OCI-LY3 (cell line): ENCODE measurements around the gene NFIC.

Experiments used
- H2AFZ ChIP-seq: fragments of 200-600, 300-600 bp; shearing (Covaris generic); 2 replicates; pipeline ENCODE4 v1.6.0; 2014; ENCODE audit warnings: antibody characterized with exemption, low read depth, low read length
- H3K27ac ChIP-seq: fragments of 200-600, 300-600 bp; sonication (generic); 2 replicates; pipeline ENCODE4 v1.5.1; 2014; ENCODE audit warnings: mild to moderate bottlenecking, low read length, moderate library complexity, mixed read lengths
- H3K27me3 ChIP-seq: fragments of 200-600, 300-600 bp; sonication (generic); 2 replicates; pipeline ENCODE4 v1.6.1; 2014; ENCODE audit warnings: low read depth, low read length, mixed read lengths
- H3K36me3 ChIP-seq: fragments of 200-600, 300-600 bp; sonication (generic); replicated peaks from 2 replicates; pipeline ENCODE3; 2014; ENCODE audit warnings: low read depth, low read length, mixed read lengths
- H3K4me1 ChIP-seq: fragments of 300-600, 200-600 bp; sonication (generic); 2 replicates; pipeline ENCODE4 v1.6.1; 2014; ENCODE audit warnings: low read length, mixed read lengths
- H3K4me2 ChIP-seq: fragments of 200-600, 300-600 bp; sonication (generic); 2 replicates; pipeline ENCODE4 v1.6.1; 2014; ENCODE audit warnings: low read length, mixed read lengths
- H3K4me3 ChIP-seq: fragments of 300-600, 200-600 bp; sonication (generic); 2 replicates; pipeline ENCODE4 v1.5.1; 2014; ENCODE audit warnings: antibody characterized with exemption, mild to moderate bottlenecking, low read length, moderate library complexity
- H3K79me2 ChIP-seq: fragments of 300-600, 200-600 bp; shearing (Covaris generic); 2 replicates; pipeline ENCODE4 v1.6.1; 2014; ENCODE audit warnings: mild to moderate bottlenecking, low read length, mixed read lengths
- H3K9ac ChIP-seq: fragments of 300-600, 200-600 bp; shearing (Covaris generic); 2 replicates; pipeline ENCODE4 v1.6.0; 2014; ENCODE audit warnings: mild to moderate bottlenecking, low read length, moderate library complexity
- H3K9me3 ChIP-seq: fragments of 200-600, 300-600 bp; shearing (Covaris generic); 2 replicates; pipeline ENCODE4 v1.6.1; 2014; ENCODE audit warnings: low read length, mixed read lengths; ENCODE audit not compliant: insufficient read depth
- H4K20me1 ChIP-seq: fragments of 200-600, 300-600 bp; sonication (generic); 2 replicates; pipeline ENCODE4 v1.6.1; 2016; ENCODE audit warnings: low read length, mixed read lengths; ENCODE audit not compliant: insufficient read depth
- EZH2phosphoT487 ChIP-seq: fragments of 200-600 bp; shearing (Covaris generic); IDR thresholded peaks from 2 replicates; pipeline ENCODE4 v1.6.1; 2018; ENCODE audit warnings: antibody characterized with exemption, mixed run types, low read depth
- TF ChIP-seq, protein P1 (sequence below): fragments of 200-600, 300-600 bp; sonication (generic); IDR thresholded peaks from 2 replicates; pipeline ENCODE4 v1.5.1; 2014; ENCODE audit warnings: antibody characterized with exemption, low read length, low read depth

Gene NFIC

DNA sequence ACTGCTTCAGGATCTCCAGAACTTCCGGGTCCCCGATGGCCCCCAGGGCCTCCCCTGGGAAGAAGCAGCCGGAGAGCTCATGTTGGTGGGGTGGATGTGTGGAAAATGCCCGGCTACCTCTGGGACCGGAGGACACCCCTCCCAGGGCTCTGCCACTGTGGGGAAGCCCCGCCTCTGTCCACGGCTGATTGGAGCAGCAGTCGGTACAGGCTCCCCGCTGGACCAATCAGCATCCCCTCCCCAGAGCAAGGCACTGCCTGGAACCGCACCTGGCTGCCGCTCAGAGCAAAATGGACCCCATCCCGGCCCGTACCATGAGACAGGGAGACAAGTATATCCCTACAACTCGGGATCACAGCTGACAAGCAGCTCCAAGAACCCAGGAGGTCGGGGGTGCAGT lies 127.7 kb downstream of the NFIC start:
- Histone ChIP-seq H3K4me3 (no peak overlapping the region), H3K4me2 (no peak overlapping the region), H3K27me3 (no peaks in the 10 kb centered on the region), H3K79me2 (peaks cover 25% of the 10 kb centered on the region), H4K20me1 (no peaks in the 10 kb centered on the region; the same call in 1 of the 2 replicates), H3K9me3 (no peaks in the 10 kb centered on the region), H2AFZ (no peak overlapping the region), H3K27ac (no peak overlapping the region), H3K9ac (no peak overlapping the region), H3K4me1 (no peaks in the 10 kb centered on the region), H3K36me3 (peaks cover 33% of the 10 kb centered on the region)
- TF ChIP-seq EZH2phosphoT487 = no peak
- TF ChIP-seq, protein P1, sequence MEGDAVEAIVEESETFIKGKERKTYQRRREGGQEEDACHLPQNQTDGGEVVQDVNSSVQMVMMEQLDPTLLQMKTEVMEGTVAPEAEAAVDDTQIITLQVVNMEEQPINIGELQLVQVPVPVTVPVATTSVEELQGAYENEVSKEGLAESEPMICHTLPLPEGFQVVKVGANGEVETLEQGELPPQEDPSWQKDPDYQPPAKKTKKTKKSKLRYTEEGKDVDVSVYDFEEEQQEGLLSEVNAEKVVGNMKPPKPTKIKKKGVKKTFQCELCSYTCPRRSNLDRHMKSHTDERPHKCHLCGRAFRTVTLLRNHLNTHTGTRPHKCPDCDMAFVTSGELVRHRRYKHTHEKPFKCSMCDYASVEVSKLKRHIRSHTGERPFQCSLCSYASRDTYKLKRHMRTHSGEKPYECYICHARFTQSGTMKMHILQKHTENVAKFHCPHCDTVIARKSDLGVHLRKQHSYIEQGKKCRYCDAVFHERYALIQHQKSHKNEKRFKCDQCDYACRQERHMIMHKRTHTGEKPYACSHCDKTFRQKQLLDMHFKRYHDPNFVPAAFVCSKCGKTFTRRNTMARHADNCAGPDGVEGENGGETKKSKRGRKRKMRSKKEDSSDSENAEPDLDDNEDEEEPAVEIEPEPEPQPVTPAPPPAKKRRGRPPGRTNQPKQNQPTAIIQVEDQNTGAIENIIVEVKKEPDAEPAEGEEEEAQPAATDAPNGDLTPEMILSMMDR = no peak

DNA sequence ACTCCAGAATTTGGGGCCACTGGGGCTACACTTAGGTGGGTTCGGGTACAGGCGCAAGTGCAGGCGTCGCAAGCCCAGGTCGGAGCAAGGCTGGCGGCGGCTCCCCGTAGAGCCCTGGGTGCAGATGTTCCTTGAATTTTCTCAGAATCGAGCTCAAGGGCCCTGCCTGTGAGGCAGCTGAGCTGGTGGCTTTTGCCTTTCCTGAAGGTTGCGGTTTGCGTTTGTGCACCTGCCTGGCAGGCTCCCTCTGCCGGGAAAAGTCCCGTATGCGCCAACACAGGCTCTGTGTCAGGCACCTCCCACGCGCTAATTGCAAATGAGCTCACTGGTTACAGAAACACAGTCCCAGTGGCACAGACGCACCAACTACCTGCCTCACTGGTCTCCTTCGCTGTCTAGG lies 128.2 kb downstream of the NFIC start:
- H3K4me3 ChIP-seq = no peak overlapping the region
- H3K4me2 ChIP-seq = no peak overlapping the region
- no peaks in the 10 kb centered on the region; the same call in 1 of the 2 replicates for H4K20me1 ChIP-seq
- no peak overlapping the region for H2AFZ ChIP-seq
- H3K4me1 ChIP-seq = peaks cover 4% of the 10 kb centered on the region; the same call in 1 of the 2 replicates
- H3K9me3 ChIP-seq = no peaks in the 10 kb centered on the region
- H3K27me3 ChIP-seq = no peaks in the 10 kb centered on the region
- H3K27ac ChIP-seq = no peak overlapping the region
- no peak overlapping the region for H3K9ac ChIP-seq
- no peak for TF ChIP-seq EZH2phosphoT487
- TF ChIP-seq, protein P1 = no peak
- H3K79me2 ChIP-seq = peaks cover 30% of the 10 kb centered on the region
- H3K36me3 ChIP-seq = peaks cover 33% of the 10 kb centered on the region

DNA sequence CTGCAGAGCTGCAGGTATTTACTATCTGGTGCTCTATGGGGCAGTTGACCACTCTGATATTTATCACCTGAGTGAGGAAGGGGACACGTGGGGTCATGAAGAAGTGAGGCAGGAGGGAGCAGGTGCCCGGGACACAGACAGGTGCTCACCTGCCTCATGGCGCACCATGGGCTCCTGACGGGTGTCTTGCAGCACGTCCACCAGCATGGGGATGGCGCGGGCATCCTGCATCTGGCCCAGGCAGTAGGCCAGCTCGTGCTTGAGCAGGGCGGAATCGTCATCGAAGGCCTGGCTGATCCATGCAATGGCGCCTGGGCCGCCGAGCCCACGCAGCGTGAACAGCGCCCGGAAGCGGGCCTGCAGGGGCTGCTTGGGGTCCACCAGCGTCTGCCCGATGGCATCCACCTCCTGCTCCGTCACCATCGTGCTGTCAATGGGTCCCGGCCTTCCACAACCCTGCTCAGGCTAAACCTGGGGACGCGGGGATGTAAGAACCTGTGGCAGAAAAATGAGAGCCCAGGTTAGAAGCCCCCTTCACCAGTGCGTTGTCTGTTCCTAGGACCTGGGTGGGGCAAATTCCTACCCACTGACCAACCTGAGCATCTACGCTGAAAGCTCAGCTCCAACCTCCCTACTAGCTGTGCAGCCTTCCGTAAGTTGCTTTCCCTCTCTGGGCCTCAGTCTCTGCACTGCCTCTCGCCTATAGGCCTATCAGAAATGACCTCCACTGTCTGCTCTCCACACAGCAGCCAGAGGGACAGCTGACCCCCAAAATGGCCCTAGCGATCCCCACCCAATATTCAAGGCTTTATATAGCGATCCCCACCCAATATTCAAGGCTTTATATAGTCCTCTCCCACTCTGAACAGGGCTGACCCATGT lies 130.2 kb downstream of the NFIC start:
- Histone ChIP-seq H3K9ac (no peak overlapping the region), H3K4me3 (no peak overlapping the region), H3K27ac (no peak overlapping the region), H3K36me3 (peaks cover 30% of the 10 kb centered on the region), H4K20me1 (no peaks in the 10 kb centered on the region; the same call in 1 of the 2 replicates), H3K27me3 (no peaks in the 10 kb centered on the region), H3K9me3 (no peaks in the 10 kb centered on the region), H3K4me1 (peaks cover 10% of the 10 kb centered on the region), H3K79me2 (peaks cover 40% of the 10 kb centered on the region), H2AFZ (no peak overlapping the region), H3K4me2 (no peak overlapping the region)
- TF ChIP-seq, protein P1 = no peak

DNA sequence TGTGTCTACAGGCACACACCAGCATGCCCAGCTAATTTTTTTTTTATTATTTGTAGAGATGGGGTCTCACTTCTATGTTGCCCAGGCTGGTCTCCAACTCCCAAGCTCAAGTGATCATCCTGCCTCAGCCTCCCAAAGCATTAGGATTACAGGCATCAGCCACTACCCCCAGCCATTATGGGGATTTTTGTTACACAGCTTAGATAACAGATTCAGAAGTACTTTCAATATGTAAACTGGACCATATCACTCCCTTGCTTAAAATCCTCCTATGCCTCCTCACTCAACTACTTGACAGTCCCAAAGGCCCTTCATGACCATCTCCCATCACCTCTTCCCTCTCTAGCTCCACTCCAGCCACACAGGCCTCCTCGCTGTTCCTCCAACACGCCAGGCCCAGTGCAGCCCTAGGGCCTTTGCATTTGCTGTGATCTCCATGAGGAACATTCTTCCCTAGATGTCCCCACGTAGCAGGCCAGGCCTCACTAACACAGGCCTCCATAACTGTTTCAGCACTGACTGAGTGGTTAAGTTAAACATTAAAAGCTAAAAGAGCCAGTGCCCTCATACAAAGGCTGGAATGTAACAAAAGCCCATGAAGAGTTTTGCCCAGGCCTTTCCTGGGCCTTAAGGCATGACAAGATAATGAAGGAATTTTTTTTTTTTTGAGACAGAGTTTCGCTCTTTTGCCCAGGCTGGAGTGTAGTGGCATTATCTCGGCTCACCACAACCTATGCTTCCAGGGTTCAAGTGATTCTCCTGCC lies 131.6 kb downstream of the NFIC start:
- H3K4me2 ChIP-seq = no peak overlapping the region
- peaks cover 40% of the 10 kb centered on the region for H3K79me2 ChIP-seq
- no peaks in the 10 kb centered on the region for H3K9me3 ChIP-seq
- H4K20me1 ChIP-seq = no peaks in the 10 kb centered on the region
- H3K36me3 ChIP-seq = peaks cover 26% of the 10 kb centered on the region
- no peaks in the 10 kb centered on the region for H3K27me3 ChIP-seq
- peaks cover 10% of the 10 kb centered on the region for H3K4me1 ChIP-seq
- no peak for TF ChIP-seq EZH2phosphoT487
- TF ChIP-seq, protein P1 = no peak
- no peak overlapping the region for H2AFZ ChIP-seq
- H3K9ac ChIP-seq = no peak overlapping the region
- H3K27ac ChIP-seq = no peak overlapping the region
- no peak overlapping the region for H3K4me3 ChIP-seq
